GM18505 (cell line): ENCODE data around the gene RTRAF.

Source experiments
- ATAC-seq: cut with Tn5 transposase; IDR thresholded peaks from one replicate; pipeline ENCODE4 v1.9.1; 2021; ENCODE audit not compliant: unreplicated experiment
- POLR2A ChIP-seq: IDR thresholded peaks from 4 replicates; pipeline ENCODE4 v1.6.1; 2011; ENCODE audit warnings: borderline replicate concordance; ENCODE audit not compliant: insufficient read depth, insufficient read length; ENCODE audit errors: extremely low read depth

RTRAF gene

GRCh38 chr14:52020866-52021717 is 31.7 kb downstream of the RTRAF start:
- no peak for ATAC-seq
- no peak for TF ChIP-seq POLR2A

- no peak for TF ChIP-seq POLR2A
- peak; percentile 74 for ATAC-seq
Observed at GRCh38 chr14:52021957-52022600, 32.7 kb downstream of the RTRAF start.

DNA sequence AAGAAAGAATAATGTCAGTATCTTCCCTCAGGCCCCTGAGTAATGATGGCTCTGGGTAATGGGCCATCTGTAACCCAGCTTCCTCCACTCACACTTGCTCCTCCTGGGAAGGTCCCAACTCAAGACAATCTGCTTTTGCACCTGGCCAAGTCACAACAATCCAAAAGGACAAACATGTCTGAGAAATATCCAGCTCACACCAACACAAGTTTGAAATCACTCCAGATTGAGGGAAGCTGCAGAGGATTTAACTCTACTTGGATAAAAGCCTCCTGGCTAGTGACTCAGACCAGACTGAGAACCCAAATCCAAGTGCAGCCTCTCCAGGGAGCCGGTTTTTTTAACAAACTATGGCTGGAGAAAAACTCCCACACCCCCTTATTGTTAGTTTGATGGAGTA is 34.2 kb downstream of the RTRAF start:
- ATAC-seq = no peak
- no peak for TF ChIP-seq POLR2A

GRCh38 chr14:52025310-52025709 is 36.0 kb downstream of the RTRAF start:
- no peak for ATAC-seq
- TF ChIP-seq POLR2A = no peak

DNA sequence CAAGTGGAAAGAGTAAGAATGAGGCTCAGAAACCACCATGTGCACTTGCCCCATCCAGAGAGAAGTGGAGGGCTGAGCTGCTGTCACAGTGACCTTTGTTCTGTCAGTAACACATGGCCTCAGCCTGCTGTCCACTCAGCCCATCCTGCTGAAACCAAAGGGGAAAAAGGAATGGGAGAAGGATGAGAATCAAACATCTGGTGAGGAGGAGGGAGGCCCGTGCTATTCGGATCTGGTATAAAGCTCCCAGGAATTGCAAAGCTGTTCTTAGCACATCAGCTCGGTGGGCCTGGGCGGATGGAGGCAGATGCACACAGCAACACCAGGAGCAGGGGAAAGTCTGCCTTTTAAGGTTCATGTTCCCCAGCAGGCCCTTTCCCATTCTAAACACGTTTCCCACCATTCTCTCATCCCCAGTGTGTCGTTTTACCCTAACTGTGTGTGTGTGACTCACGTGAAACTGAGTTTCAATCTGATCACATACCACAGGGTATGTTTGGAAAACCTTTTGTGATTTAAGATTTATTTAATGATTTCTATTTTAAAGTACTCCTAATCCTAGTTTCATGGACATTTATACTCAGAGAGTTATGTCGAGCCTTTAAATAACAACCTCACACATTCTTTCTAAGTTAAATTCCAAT is 36.8 kb downstream of the RTRAF start:
- TF ChIP-seq POLR2A = no peak
- no peak for ATAC-seq

GRCh38 chr14:52026901-52027300 is 37.6 kb downstream of the RTRAF start:
- no peak for ATAC-seq
- TF ChIP-seq POLR2A = no peak

- TF ChIP-seq POLR2A = no peak
- ATAC-seq = no peak
Observed at GRCh38 chr14:52029881-52030280, 40.5 kb downstream of the RTRAF start.

- TF ChIP-seq POLR2A = no peak
- no peak for ATAC-seq
Observed at GRCh38 chr14:52031781-52032180, 42.4 kb downstream of the RTRAF start.

- no peak for TF ChIP-seq POLR2A
- ATAC-seq = no peak
Observed at GRCh38 chr14:52032204-52032801, 43.0 kb downstream of the RTRAF start.

- no peak for ATAC-seq
- no peak for TF ChIP-seq POLR2A
Observed at GRCh38 chr14:52033101-52033642, 43.8 kb downstream of the RTRAF start.

- ATAC-seq = no peak
- TF ChIP-seq POLR2A = no peak
Observed at GRCh38 chr14:52039124-52039815, 49.9 kb downstream of the RTRAF start.

DNA sequence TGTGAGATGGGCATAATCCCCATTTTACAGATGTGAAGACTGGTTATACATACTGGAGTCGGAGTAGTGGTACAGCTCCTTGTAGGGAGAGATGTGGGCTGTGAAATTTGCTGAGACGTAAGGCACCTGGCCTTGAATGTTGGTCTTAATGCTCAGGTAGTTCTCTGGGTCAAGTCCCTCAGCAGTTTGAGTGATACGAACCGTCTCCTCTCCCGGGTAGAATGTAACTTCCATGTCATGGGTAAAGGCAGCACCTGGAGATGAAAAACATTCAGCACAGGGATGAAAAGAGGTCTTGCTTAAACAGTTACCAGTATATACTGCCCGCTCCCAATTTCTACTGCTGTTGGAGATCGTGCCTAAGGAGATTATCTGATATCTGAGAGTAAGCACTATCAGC is 51.3 kb downstream of the RTRAF start:
- no peak for ATAC-seq
- TF ChIP-seq POLR2A = no peak

DNA sequence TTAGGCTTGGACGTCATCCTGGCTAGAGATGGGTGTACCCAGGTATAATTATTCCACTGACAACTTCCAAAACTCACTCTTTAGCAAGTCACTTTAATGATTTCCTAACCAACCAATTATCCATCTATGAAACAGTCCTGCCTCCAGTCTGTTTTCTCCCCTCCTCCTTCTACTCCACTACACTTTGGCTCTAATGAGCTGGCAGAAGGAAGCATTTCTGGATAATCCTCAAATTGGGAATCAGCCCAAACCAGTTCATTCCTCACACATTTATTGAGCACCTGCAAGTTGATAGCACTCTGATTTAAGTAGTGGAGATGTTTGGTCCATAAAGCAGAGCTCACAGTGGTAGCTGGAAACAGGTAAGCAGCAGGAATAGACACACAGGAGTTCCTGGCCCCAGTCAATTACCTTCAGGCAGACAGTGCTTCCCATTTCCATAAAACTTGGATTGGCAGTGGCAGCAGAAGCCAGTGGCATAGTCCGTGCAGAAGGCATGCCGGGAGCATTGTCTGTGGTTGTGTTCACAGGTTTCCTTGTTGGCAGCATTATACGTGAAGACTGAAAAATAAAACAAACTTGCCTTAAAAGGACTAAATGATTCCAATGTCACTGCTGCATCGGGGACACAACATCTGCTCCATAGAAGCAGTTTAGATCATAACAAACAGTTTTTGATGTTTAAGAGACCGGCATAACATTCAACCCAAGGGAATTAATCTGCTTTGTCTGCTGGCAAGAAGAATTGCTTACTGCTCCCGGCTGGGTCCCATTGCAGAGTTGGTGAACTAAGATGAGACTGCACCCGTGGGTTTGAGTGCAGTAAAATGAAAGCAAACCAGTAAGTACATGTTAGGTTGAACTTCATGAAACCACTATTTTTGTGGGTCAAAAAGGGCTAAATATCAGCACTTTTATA is 53.3 kb downstream of the RTRAF start:
- ATAC-seq = no peak
- no peak for TF ChIP-seq POLR2A
